IMR-90 (cell line): ENCODE measurements around the gene PAX5. TPM values are rescaled to one million over a fixed set of nuclear protein-coding genes. Genes with fewer than 3 reads are reported as not detected.

Experiments
- ATAC-seq: fragments of 200-7000 bp; cut with Tn5 transposase; 2 replicates; pipeline ENCODE4 v1.9.1; 2020; ENCODE audit warnings: low read depth, mild to moderate bottlenecking, moderate library complexity
- BruUV-seq: library from RNA; stranded (reverse); fragments of 400-500 nt; replicated peaks from 2 replicates; lab custom pipeline; 2021; lab: Mats Ljungman, UMichigan
- CTCF ChIA-PET: fragments of 300-600 bp; formaldehyde crosslinking; extraction: SDS; loops from one replicate; lab custom pipeline; 2021; ENCODE audit warnings: antibody characterized with exemption; lab: Yijun Ruan, JAX
- POLR2A ChIA-PET: fragments of 300-600 bp; sonication (Branson Sonifier 250); formaldehyde crosslinking; loops from one replicate; lab custom pipeline; 2022; ENCODE audit warnings: antibody characterized with exemption; ENCODE audit not compliant: unreplicated experiment; lab: Charles Lee
- DNase-seq: peaks from one replicate; pipeline ENCODE4 v3.0.0; 2013
- H2AFZ ChIP-seq: replicated peaks from 2 replicates; pipeline ENCODE3; 2013; ENCODE audit warnings: low read length, mild to moderate bottlenecking; ENCODE audit not compliant: poor library complexity
- H2AK5ac ChIP-seq: 2 replicates; pipeline ENCODE4 v1.6.1; 2013; ENCODE audit warnings: low read depth, low read length, inconsistent platforms
- H2AK9ac ChIP-seq: replicated peaks from 2 replicates; pipeline ENCODE3; 2013; ENCODE audit warnings: mild to moderate bottlenecking, low read depth, low read length, moderate library complexity; ENCODE audit not compliant: poor library complexity
- H2BK120ac ChIP-seq: 2 replicates; pipeline ENCODE4 v1.6.1; 2013; ENCODE audit warnings: low read depth, low read length, inconsistent platforms
- H2BK15ac ChIP-seq: 3 replicates; pipeline ENCODE4 v1.6.1; 2013; ENCODE audit warnings: low read depth, low read length, inconsistent platforms
- H2BK20ac ChIP-seq: 2 replicates; pipeline ENCODE4 v1.6.1; 2013; ENCODE audit warnings: low read depth, mild to moderate bottlenecking, inconsistent platforms, low read length, moderate library complexity
- H2BK5ac ChIP-seq: 2 replicates; pipeline ENCODE4 v1.6.1; 2013; ENCODE audit warnings: mild to moderate bottlenecking, low read depth, low read length, inconsistent platforms; ENCODE audit not compliant: poor library complexity, severe bottlenecking
- H3K14ac ChIP-seq: replicated peaks from 2 replicates; pipeline ENCODE4 v1.6.1; 2013; ENCODE audit warnings: low read depth, low read length, inconsistent platforms
- H3K18ac ChIP-seq: 2 replicates; pipeline ENCODE4 v1.6.1; 2013; ENCODE audit warnings: low read depth, low read length, control low read depth
- H3K23ac ChIP-seq: 2 replicates; pipeline ENCODE4 v1.6.1; 2013; ENCODE audit warnings: low read depth, low read length, inconsistent platforms
- H3K27ac ChIP-seq: 2 replicates; pipeline ENCODE4 v1.5.1; 2013; ENCODE audit warnings: mild to moderate bottlenecking, control low read depth, low read length; ENCODE audit not compliant: insufficient read depth
- H3K27me3 ChIP-seq: 2 replicates; pipeline ENCODE4 v1.6.1; 2013; ENCODE audit warnings: low read length; ENCODE audit not compliant: control insufficient read depth, insufficient read depth
- H3K36me3 ChIP-seq: 2 replicates; pipeline ENCODE4 v1.6.1; 2013; ENCODE audit warnings: low read length, mixed read lengths; ENCODE audit not compliant: control insufficient read depth, insufficient read depth
- H3K4ac ChIP-seq: 2 replicates; pipeline ENCODE4 v1.6.1; 2013; ENCODE audit warnings: low read depth, low read length, inconsistent platforms
- H3K4me1 ChIP-seq: 2 replicates; pipeline ENCODE4 v1.6.1; 2013; ENCODE audit warnings: low read length, mixed read lengths; ENCODE audit not compliant: control insufficient read depth, insufficient read depth
- H3K4me2 ChIP-seq: 2 replicates; pipeline ENCODE4 v1.6.1; 2013; ENCODE audit warnings: low read depth, mild to moderate bottlenecking, control low read depth, low read length, moderate library complexity
- H3K4me3 ChIP-seq: 2 replicates; pipeline ENCODE4 v1.5.1; 2013; ENCODE audit warnings: low read depth, mild to moderate bottlenecking, control low read depth, low read length, moderate library complexity; ENCODE audit not compliant: insufficient read depth
- H3K56ac ChIP-seq: 2 replicates; pipeline ENCODE4 v1.6.1; 2013; ENCODE audit warnings: low read length, inconsistent platforms; ENCODE audit not compliant: insufficient read depth; ENCODE audit errors: extremely low read depth
- H3K79me1 ChIP-seq, 2 experiments: 2 replicates each; pipeline ENCODE4 v1.6.1; 2013; ENCODE audit warnings: low read length in 2 of 2, inconsistent platforms in 1 of 2, low read depth in 1 of 2
- H3K9ac ChIP-seq: 2 replicates; pipeline ENCODE4 v1.6.1; 2013; ENCODE audit warnings: low read depth, low read length, control low read depth
- H3K9me1 ChIP-seq: 2 replicates; pipeline ENCODE4 v1.6.1; 2013; ENCODE audit warnings: low read length, inconsistent platforms; ENCODE audit not compliant: insufficient read depth
- H3K9me3 ChIP-seq: 2 replicates; pipeline ENCODE4 v1.6.1; 2013; ENCODE audit warnings: low read length; ENCODE audit not compliant: control insufficient read depth, insufficient read depth
- H4K20me1 ChIP-seq: 2 replicates; pipeline ENCODE4 v1.6.1; 2013; ENCODE audit warnings: low read length, inconsistent platforms; ENCODE audit not compliant: insufficient read depth
- H4K5ac ChIP-seq: 2 replicates; pipeline ENCODE4 v1.6.1; 2013; ENCODE audit warnings: mild to moderate bottlenecking, low read depth, low read length, control low read depth
- H4K8ac ChIP-seq, 2 experiments: 2 replicates each; pipeline ENCODE4 v1.6.1; 2013; ENCODE audit warnings: low read depth in 2 of 2, low read length in 2 of 2, control low read depth in 1 of 2, inconsistent platforms in 1 of 2
- H4K91ac ChIP-seq: 2 replicates; pipeline ENCODE4 v1.6.1; 2013; ENCODE audit warnings: low read depth, low read length, inconsistent platforms; ENCODE audit not compliant: insufficient read depth
- MAFK ChIP-seq: IDR thresholded peaks from 2 replicates; pipeline ENCODE4 v1.6.1; 2012; ENCODE audit warnings: low read depth, low read length, improper control_type of control experiment
- WGBS, 2 experiments: methylation state at CpG; one replicate each; pipeline versions ENCODE4 v1.1.5 to v1.1.7; 2013; ENCODE audit warnings: missing lambda C conversion rate in 2 of 2; ENCODE audit not compliant: insufficient read length in 1 of 2; ENCODE audit errors: extremely low coverage in 2 of 2; 5-methylcytosine and 5-hydroxymethylcytosine counted together
- dilution Hi-C: fragments of 300-500 bp; cut with HindIII; formaldehyde crosslinking; loops from one replicate; pipeline ENCODE4 v1.14.3; 2018; ENCODE audit warnings: low sequenced_read_pairs; ENCODE audit not compliant: unreplicated experiment
- in situ Hi-C: fragments of 300-500 bp; cut with MboI; formaldehyde crosslinking; loops from 3 replicates; pipeline ENCODE4 v1.14.3; 2019; ENCODE audit warnings: low sequenced_read_pairs, inconsistent platforms, mixed read lengths
- intact Hi-C: fragments of 100-400 bp; cut with micrococcal nuclease; formaldehyde crosslinking; loops from 2 replicates; pipeline ENCODE4 v1.10.0; 2022
- polyA plus RNA-seq, 3 experiments: library from polyadenylated mRNA; depleted of rRNA; stranded (reverse); fragments of >200 nt; gene quantifications; 2 replicates each; pipeline ENCODE4 v1.2.3, GENCODE V29; 2012; ENCODE audit warnings: low replicate concordance in 1 of 3
- total RNA-seq: library from RNA; depleted of rRNA; stranded (reverse); fragments of >200 nt; gene quantifications from 2 replicates; pipeline ENCODE4 v1.2.3, GENCODE V29; 2012

Gene PAX5
- total and polyA plus RNA-seq, 2 of the 4 experiments (the other 2 are of a cell fraction) = not detected

DNA sequence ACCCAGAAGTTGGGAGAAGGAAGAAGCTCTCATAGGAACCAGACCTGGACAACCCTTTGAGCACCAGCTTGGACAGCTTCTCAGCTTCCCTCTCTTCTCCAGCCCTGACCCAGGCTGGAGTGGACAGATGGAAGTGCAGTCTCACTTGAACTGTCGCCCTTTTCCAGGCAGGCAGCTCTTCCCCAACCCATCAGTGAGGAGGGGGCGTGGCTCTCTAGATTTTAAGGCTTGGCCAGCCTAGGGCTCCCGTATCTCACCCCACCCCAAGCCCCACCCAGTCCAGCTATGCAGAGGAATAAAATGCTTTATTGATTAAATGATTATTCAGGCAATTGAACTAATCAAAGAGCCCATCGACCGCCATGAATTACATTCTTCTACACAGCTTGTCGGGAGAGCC, 2.2 kb downstream of the PAX5 start:
- BruUV-seq = no TSS peak
- Histone ChIP-seq H3K4me1 (peaks cover 3% of the 10 kb centered on the region; the same call in 1 of the 2 replicates), H2BK15ac (no peak overlapping the region), H3K9me3 (peaks cover 10% of the 10 kb centered on the region), H3K4ac (no peak overlapping the region), H4K91ac (no peak overlapping the region), H2AFZ (no peak overlapping the region), H3K18ac (no peak overlapping the region), H3K4me2 (no peak overlapping the region), H3K27ac (no peak overlapping the region), H3K56ac (no peak overlapping the region), H3K27me3 (peaks cover 97% of the 10 kb centered on the region), H2BK20ac (no peak overlapping the region), H2BK120ac (no peak overlapping the region), H4K5ac (no peak overlapping the region), H2BK5ac (no peak overlapping the region), H2AK9ac (no peak overlapping the region), H3K9me1 (no peaks in the 10 kb centered on the region), H2AK5ac (no peak overlapping the region), H3K4me3 (no peak overlapping the region), H4K20me1 (peaks cover 12% of the 10 kb centered on the region; the same call in 1 of the 2 replicates), H3K9ac (no peak overlapping the region), H3K36me3 (no peaks in the 10 kb centered on the region), H4K8ac (no peak overlapping the region), H3K79me1 (no peaks in the 10 kb centered on the region), H3K23ac (no peak overlapping the region), H3K14ac (no peak overlapping the region)
- no peak for TF ChIP-seq MAFK
- ChIA-PET CTCF (no interaction called here), POLR2A (no interaction called here)
- DNase-seq (no peak), ATAC-seq (no peak)
- intact Hi-C loops (no loop called here), in situ Hi-C loops (no loop called here), dilution Hi-C loops (no loop called here)
- WGBS, 2 experiments = no CpG with 5 or more reads among the region's 6 CpGs
